EH (cell line): Measurements from ENCODE around the gene OAF.

Source experiments
- DNase-seq: peaks from one replicate; pipeline ENCODE4 v3.0.0-alpha.2; 2015; ENCODE audit warnings: low read depth

The OAF gene

GRCh38 chr11:120223793-120224192, 13.0 kb downstream of the OAF start:
- no peak for DNase-seq

- no peak for DNase-seq
These were observed 13.5 kb downstream of the OAF start for GRCh38 chr11:120224361-120224760.

- DNase-seq, result peak; percentile 29
These were observed 14.4 kb downstream of the OAF start for GRCh38 chr11:120224972-120225909.

GRCh38 chr11:120226242-120226641, 15.4 kb downstream of the OAF start:
- no peak for DNase-seq

GRCh38 chr11:120226714-120227113, 15.9 kb downstream of the OAF start:
- no peak for DNase-seq

GRCh38 chr11:120227228-120227852, 16.5 kb downstream of the OAF start:
- no peak for DNase-seq

- no peak for DNase-seq
These were observed 18.1 kb downstream of the OAF start for GRCh38 chr11:120228794-120229384.

- peak; percentile 46 for DNase-seq
These were observed 18.9 kb downstream of the OAF start for GRCh38 chr11:120229451-120230424.

GRCh38 chr11:120230433-120231071, 19.7 kb downstream of the OAF start:
- no peak for DNase-seq

- DNase-seq, result peak; percentile 22
These were observed 21.1 kb downstream of the OAF start for GRCh38 chr11:120231963-120232362.

GRCh38 chr11:120233207-120233803, 22.5 kb downstream of the OAF start:
- no peak for DNase-seq

- DNase-seq, result peak; percentile 48
These were observed 24.3 kb downstream of the OAF start for GRCh38 chr11:120235024-120235628.

- peak; percentile 32 for DNase-seq
These were observed 25.6 kb downstream of the OAF start for GRCh38 chr11:120236169-120237107.

GRCh38 chr11:120238968-120239620, 28.3 kb downstream of the OAF start:
- DNase-seq, result no peak

- no peak for DNase-seq
These were observed 29.1 kb downstream of the OAF start, which contains the start of gene POU2F3 for GRCh38 chr11:120239713-120240640. TSS of gene POU2F3 (plus strand) at chr11:120240140. CDS start at chr11:120240344, 204 bp downstream.

- no peak for DNase-seq
These were observed 30.0 kb downstream of the OAF start for GRCh38 chr11:120240866-120241265.

GRCh38 chr11:120241277-120241676, 30.4 kb downstream of the OAF start:
- DNase-seq, result no peak
